GM18498 (cell line): ENCODE measurements around the gene OR10AD1.

Experiments
- ATAC-seq: cut with Tn5 transposase; IDR thresholded peaks from one replicate; pipeline ENCODE4 v1.9.1; 2021; ENCODE audit warnings: mild to moderate bottlenecking, moderate library complexity; ENCODE audit not compliant: unreplicated experiment

The OR10AD1 gene

GRCh38 chr12:48192861-48193260 is 10.2 kb downstream of the OR10AD1 start:
- ATAC-seq: no peak

DNA sequence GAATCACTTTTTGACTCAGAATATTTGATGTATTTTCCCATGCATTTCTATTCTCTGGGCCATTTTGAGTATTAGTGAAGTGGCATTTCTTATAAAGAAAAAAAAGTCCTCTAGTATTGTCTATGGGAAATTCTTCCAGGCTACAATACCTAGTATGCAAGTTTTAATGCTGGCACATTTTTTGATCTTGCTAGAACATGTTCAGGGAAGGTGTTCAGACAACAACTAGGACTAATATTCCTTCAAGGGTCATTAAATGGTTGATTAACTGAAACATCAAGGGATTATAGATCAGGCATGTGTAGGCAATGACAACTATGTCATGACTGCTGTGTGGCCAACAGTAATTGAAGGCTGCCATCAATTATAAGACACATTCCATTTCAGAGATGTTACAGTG is 12.0 kb downstream of the OR10AD1 start:
- ATAC-seq: no peak

GRCh38 chr12:48189331-48190125 is 13.6 kb downstream of the OR10AD1 start:
- peak; percentile 74 for ATAC-seq

GRCh38 chr12:48187916-48188695 is 15.0 kb downstream of the OR10AD1 start:
- ATAC-seq: no peak

DNA sequence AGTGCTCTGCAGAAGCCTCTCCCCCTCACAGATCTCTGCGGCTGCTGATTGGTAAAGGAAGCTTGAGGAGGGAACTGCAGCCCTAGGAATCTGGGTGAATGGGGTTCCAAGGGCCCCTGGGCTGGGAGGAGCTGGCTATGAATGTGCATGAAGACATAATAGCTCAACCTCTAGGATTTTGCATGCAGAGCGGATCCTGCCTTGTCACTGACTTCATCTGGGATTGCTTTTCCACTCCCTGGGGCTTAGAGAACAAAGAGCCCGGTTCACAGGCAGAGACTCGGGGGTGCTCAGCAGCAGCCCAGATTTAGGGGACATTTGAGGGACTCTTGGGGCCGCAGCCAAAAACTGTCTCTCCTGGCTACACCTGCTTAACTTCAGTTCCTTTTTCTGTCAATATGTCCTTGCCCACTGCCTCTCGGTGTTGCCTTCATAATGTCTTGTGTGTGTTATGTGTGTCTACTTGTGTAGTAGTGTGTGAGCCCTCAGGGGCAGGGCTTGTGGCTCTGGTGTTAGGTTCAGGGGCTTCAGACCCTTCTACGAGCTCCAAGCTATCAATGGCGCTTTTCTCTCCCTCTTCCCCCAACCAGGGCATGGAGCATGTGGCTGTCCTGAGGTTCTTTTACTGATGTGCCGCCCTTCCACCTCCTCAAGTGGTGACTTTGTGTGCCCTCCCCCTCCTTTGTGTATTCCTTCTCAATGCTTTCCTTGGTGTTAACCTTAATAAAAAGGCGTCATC is 17.7 kb downstream of the OR10AD1 start:
- no peak for ATAC-seq

DNA sequence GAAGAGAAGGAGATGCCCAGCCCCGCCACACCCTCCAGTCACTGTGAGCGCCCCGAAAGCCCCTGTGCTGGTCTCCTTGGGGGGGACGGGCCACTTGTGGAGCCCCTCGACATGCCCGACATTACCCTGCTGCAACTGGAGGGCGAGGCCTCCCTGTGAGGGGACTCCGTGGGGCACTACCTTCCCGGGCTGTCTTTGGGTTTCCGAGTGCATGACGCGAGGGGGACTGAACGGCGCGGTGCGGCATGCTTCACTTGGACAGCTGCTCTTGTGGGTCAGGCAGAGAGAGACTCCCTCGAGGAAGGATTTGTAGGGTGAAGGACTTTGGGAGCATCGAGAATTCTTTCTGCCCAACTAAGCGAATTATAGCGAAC is 18.6 kb downstream of the OR10AD1 start:
- ATAC-seq: no peak

- ATAC-seq: peak; percentile 21
These were observed 19.1 kb downstream of the OR10AD1 start for GRCh38 chr12:48183876-48184548.

- peak; percentile 81 for ATAC-seq
These were observed 19.8 kb downstream of the OR10AD1 start, which contains the start of gene CCDC184 for GRCh38 chr12:48183091-48183875. TSS of gene CCDC184 (plus strand) at chr12:48183644. CDS start at chr12:48184123, 479 bp downstream.

DNA sequence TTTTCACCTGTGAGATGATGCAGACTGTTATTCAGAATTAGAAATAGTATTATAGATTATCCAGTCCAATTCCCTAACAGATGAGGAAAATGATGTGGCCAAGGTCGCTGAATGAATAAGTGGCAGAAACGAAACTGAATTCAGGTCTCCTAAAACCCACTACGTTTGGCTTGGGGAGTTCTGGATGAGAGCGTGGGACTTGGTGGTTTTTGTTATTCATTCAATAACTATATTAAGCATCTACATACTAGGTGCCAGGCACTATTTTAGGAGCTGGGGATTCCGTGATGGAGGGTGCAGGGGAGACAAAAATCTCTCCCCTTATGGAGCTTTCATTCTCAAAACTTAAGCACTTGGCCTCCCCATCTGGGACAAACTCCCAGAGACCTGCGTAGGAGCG is 20.5 kb downstream of the OR10AD1 start:
- ATAC-seq: peak; percentile 3

DNA sequence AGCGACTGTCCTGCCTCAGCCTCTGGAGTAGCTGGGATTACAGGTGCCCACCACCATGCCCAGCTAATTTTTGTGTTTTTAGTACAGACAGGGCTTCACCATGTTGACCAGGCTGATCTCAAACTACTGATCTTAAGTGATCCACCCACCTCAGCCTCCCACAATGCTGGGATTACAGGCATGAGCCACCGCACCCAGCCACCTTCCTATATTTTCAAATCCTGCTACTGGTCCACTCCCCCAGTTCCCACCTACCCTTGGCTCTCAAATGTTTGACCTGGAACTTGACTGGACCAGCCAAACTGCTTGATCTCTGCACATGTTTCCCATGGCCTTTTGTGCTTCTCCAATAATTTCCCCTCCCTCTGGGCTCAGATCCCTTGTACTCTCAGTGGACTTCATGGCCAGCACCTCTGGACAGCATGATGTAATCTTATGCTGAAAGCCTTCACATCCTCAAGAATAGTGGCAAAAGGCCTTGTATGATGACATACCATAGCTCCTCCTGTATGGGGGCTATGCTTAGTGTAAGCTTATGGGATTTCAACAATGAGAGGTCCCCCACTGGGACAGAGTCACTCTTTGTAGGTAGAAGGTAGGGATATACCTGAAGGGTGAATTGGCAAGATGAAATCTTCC is 22.1 kb downstream of the OR10AD1 start:
- ATAC-seq: no peak

DNA sequence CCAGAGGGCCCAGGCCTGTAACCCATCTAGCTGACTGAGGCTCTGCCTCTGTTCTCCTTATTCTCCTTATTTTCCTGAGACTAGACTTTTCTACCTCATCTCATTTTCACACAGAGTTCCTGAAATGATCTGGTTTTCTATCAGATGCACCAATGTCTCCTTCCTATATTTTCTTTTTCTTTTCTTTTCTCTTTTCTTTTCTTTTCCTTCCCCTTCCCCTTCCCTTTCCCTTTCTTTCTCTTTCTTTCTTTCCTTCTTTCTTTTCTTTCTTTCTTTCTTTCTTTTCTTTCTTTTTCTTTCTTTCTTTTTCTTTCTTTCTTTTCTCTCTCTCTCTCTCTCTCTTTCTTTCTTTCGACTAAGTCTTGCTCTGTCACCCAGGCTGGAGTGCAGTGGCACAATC is 22.7 kb downstream of the OR10AD1 start:
- ATAC-seq: no peak

GRCh38 chr12:48179466-48179865 is 23.6 kb downstream of the OR10AD1 start:
- ATAC-seq: no peak

DNA sequence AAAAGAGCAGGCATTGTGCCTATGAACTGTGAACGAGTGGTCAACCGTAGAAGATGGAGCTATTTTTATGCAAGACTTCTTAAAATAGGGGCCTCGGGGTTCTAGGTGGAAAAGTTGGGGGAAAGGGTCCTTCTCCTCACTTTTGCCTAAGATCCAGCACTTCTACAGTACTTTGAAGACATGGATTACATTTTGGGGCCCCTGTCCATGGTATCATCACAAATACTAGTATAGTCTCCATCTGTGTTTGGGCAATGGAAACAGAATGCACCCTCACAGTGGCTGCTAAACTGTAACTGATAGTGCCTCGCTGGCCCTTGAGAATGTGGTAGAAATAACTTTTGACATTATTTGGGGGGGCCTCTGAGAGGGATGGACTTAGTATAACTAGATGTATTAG is 25.1 kb downstream of the OR10AD1 start:
- ATAC-seq: no peak

- ATAC-seq: no peak
These were observed 26.7 kb downstream of the OR10AD1 start for GRCh38 chr12:48176417-48176751.

- ATAC-seq: no peak
These were observed 27.3 kb downstream of the OR10AD1 start for GRCh38 chr12:48175613-48176416.

DNA sequence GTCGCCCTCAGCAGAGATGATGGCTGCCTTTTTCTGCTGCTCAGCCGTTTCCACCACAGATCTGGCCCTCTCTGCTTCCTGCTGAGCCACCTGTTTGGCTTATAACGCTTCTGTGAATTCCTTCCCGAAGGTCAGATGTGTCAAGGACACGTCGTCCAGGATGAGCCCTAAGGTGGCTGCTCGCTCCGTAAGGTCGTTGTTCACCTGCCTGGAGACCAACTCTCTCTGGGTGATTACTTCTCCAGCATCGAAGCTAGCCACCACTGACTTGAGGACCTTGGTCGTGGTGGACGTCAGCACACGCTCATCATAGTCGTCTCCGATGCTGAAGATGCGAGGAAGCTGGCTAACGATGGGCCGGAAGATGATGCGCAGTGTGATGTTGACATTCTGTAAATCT is 34.1 kb downstream of the OR10AD1 start:
- no peak for ATAC-seq

- ATAC-seq: peak; percentile 48
These were observed 37.8 kb downstream of the OR10AD1 start for GRCh38 chr12:48165089-48165981.

DNA sequence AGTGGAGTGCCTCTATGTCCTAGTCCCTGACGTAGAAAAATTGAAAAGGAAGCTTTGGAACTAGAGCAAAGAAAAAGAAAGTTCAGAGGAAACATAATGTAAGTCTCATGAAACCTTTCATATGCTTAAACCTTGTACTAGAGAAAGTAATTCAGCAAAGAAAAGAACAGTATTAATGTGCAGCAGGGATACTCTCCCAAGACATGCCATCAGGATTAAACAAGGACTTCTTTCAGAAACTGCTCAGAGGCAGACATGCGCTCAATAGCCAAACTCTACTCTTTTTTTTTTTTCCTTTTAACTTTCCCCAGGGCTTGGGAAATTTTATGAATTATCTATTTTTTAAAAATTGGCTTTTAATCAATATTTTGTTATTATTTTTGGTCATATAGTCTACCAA is 38.6 kb downstream of the OR10AD1 start:
- no peak for ATAC-seq
